ENCODE measurements around the gene OR9Q2.
"Not testable (repeated sequence)": the region's sequence is repeated elsewhere in the genome, so short reads cannot be mapped to it uniquely, and the experiment has no call there.

OR9Q2 gene

GRCh38 chr11:58188770-58189169 lies at the start of gene OR9Q2:
TSS of gene OR9Q2 (plus strand) at chr11:58189070. CDS start at chr11:58190491, 1,421 bp downstream.
- DNase-seq (ENCODE audit: low spot score), result no peak

GRCh38 chr11:58142761-58143160 lies 46.1 kb upstream of the OR9Q2 start:
- no peak for DNase-seq (ENCODE audit: low spot score)

GRCh38 chr11:58152781-58153180 lies 36.1 kb upstream of the OR9Q2 start:
- DNase-seq (ENCODE audit: low spot score), result no peak

GRCh38 chr11:58164389-58164788 lies 24.5 kb upstream of the OR9Q2 start:
- DNase-seq (ENCODE audit: low spot score), result no peak

- no peak for DNase-seq (ENCODE audit: low spot score)
These were observed 23.9 kb upstream of the OR9Q2 start for GRCh38 chr11:58164990-58165389.

- no peak for DNase-seq (ENCODE audit: low spot score)
These were observed 23.3 kb upstream of the OR9Q2 start for GRCh38 chr11:58165504-58166106.

- DNase-seq (ENCODE audit: low spot score), result no peak
These were observed 11.3 kb upstream of the OR9Q2 start for GRCh38 chr11:58177409-58178054.

GRCh38 chr11:58178444-58178843 lies 10.4 kb upstream of the OR9Q2 start:
- DNase-seq (ENCODE audit: low spot score), result no peak

GRCh38 chr11:58179648-58180047 lies 9.2 kb upstream of the OR9Q2 start:
- no peak for DNase-seq (ENCODE audit: low spot score)

GRCh38 chr11:58186938-58187337 lies 1.9 kb upstream of the OR9Q2 start:
- DNase-seq (ENCODE audit: low spot score), result no peak

- no peak for DNase-seq (ENCODE audit: low spot score)
These were observed 3.4 kb downstream of the OR9Q2 start for GRCh38 chr11:58192229-58192628.

GRCh38 chr11:58193391-58193790 lies 4.5 kb downstream of the OR9Q2 start:
- no peak for DNase-seq (ENCODE audit: low spot score)

- no peak for DNase-seq (ENCODE audit: low spot score)
These were observed 7.1 kb downstream of the OR9Q2 start for GRCh38 chr11:58195939-58196338.

- no peak for DNase-seq (ENCODE audit: low spot score)
These were observed 10.4 kb downstream of the OR9Q2 start for GRCh38 chr11:58199271-58199670.

- DNase-seq (ENCODE audit: low spot score), result no peak
These were observed 15.2 kb downstream of the OR9Q2 start, which contains the start of gene OR1S2 for GRCh38 chr11:58204042-58204441. TSS of gene OR1S2 (minus strand) at chr11:58204142. CDS start at chr11:58204142, 0 bp downstream.

GRCh38 chr11:58212420-58212819 lies 23.6 kb downstream of the OR9Q2 start, which contains the start of gene OR1S1:
TSS of gene OR1S1 (plus strand) at chr11:58212720.
- DNase-seq (ENCODE audit: low spot score), result not testable (repeated sequence)

- no peak for DNase-seq (ENCODE audit: low spot score)
These were observed 27.6 kb downstream of the OR9Q2 start for GRCh38 chr11:58216476-58216875.

GRCh38 chr11:58222721-58223120 lies 33.9 kb downstream of the OR9Q2 start:
- no peak for DNase-seq (ENCODE audit: low spot score)

- DNase-seq (ENCODE audit: low spot score), result no peak
These were observed 39.2 kb downstream of the OR9Q2 start for GRCh38 chr11:58227956-58228615.
